AG10803 (cell line): Measurements from ENCODE around the gene SFMBT1.
"Not testable (repeated sequence)": the region's sequence is repeated elsewhere in the genome, so short reads cannot be mapped to it uniquely, and the experiment has no call there.

Experiments
- DNase-seq: peaks from one replicate; pipeline ENCODE4 v3.0.0; 2010; ENCODE audit warnings: low read depth
- H3K4me3 ChIP-seq: 2 replicates; pipeline ENCODE4 v1.5.1; 2011; ENCODE audit warnings: mild to moderate bottlenecking, low read length, control low read depth
- CTCF ChIP-seq: conservative IDR thresholded peaks from 2 replicates; pipeline ENCODE4 v1.5.1; 2011; ENCODE audit warnings: mild to moderate bottlenecking, low read length, control low read depth, inconsistent platforms

SFMBT1 gene

DNA sequence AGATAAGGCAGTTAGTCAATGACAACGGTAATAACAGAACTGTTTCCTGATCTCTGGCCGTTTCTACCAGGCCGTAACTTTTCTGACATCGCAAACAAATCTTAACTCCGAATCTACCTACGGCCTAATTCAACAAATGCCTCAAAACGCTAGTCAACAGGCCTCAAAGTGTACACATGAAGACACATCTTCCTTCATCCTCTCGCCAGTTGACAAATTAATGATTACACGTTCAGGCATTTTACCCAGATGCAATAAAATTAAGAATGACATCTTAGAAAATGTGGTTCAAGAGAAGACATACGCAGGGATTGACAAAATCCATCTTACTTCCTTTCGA lies 1.5 kb downstream of the SFMBT1 start:
- DNase-seq = no peak
- TF ChIP-seq CTCF = no peak
- peak overlapping the region; percentile 75 for H3K4me3 ChIP-seq

DNA sequence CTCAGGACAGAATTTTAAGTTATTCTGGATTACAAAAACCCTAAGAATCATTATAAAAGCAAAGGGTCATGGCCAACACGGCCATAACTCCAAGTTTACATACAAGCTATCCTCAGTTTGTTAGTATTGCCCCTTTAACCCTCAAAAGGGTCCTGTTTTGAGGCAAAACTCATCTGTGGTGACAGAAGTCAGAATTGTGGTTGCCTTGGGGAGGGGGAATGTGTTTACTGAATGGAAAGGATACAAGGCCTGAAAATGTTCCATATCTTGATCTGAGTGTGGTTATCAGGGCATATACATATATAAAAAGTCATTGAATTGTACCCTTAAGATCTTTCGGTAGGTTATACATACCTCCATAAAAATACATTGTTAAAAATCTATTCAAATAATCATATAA lies 2.1 kb downstream of the SFMBT1 start:
- no peak for DNase-seq
- no peak overlapping the region for H3K4me3 ChIP-seq
- no peak for TF ChIP-seq CTCF

DNA sequence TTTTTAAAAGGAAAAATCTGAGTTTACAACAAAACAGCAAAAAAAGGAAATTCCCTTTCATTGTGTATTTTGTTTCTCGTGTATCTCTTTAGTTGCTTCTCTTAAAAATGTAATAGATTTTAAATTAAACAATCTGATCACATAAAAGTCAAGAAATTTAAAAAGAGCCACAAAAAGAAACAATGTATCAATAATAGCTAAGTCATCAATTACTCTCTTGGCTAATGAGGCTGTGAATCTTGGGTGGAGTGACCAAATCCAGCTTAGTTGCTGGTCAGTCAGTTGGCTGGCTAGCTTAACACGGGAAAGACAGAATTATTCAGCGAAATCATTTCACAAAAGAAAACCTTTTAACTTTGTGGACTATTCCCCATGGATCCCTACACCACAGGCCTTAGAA lies 3.2 kb downstream of the SFMBT1 start:
- TF ChIP-seq CTCF = no peak

DNA sequence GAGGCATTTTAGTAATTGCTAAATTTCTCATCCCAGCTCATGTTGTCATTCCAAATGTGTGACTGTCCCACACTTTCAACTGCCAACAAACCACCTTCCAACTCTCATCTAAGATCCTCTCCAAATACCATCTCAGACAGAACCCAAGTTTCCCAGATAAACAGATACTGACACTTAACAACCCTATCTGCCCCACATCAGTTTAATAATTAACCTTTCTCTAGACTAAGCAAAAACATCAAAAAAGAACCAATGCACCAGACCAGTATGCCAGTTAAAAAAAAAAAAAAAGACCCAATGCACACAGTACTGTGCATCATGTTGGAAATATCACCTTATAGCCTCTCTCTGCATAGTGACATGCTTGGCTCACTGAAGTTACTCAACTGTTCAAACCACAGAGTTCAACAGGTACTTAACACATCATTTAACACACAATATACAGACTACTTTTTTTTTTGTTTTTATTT lies 5.5 kb downstream of the SFMBT1 start:
- DNase-seq = peak; percentile 67
- H3K4me3 ChIP-seq = no peak overlapping the region
- TF ChIP-seq CTCF = no peak

More for the DNA sequence above, 3.2 kb downstream of the SFMBT1 start:
- no peak overlapping the region for H3K4me3 ChIP-seq
- DNase-seq = no peak

GRCh38 chr3:53039376-53039752 lies 6.5 kb downstream of the SFMBT1 start:
- DNase-seq = no peak
- no peak for TF ChIP-seq CTCF
- H3K4me3 ChIP-seq = no peak overlapping the region

DNA sequence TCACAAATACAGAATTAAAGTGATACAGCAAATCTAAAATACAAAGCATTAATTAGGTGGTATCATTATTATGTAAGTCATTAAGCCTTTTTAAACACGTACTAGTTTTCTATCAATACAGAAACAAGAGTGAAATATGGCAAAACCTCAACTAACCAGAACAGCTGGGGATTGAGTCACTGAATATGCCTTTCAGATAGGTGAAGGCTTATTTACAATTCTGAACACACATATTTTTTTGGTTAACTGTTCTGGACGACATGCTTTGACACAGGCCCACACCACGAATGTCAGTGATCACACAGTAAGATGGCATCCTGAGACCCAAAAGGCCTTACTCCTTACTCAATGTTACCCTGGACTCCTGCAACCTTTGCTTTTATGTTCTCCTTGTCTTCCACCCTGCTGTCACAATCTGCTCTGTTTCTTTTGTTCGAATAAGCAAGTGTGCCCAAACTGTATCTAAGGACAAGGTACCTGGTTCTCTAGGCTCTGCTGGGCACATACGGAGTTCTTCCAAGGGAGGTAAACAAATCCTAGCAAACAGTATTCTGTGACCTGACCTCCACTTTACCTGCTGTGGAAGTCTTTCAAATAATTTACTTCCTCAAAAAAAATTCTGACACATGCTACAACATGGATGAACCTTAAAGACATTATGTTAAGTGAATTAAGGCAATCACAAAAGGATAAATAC lies 7.0 kb downstream of the SFMBT1 start:
- TF ChIP-seq CTCF = no peak
- DNase-seq = no peak
- no peak overlapping the region for H3K4me3 ChIP-seq

- H3K4me3 ChIP-seq = no peak overlapping the region
- TF ChIP-seq CTCF = no peak
- DNase-seq = no peak
These were observed 9.9 kb downstream of the SFMBT1 start for GRCh38 chr3:53035825-53036619.

GRCh38 chr3:53035018-53035417 lies 10.9 kb downstream of the SFMBT1 start:
- H3K4me3 ChIP-seq = not testable (repeated sequence)

GRCh38 chr3:53034411-53034810 lies 11.5 kb downstream of the SFMBT1 start:
- DNase-seq, H3K4me3 ChIP-seq: not testable (repeated sequence)

More at GRCh38 chr3:53035018-53035417, 10.9 kb downstream of the SFMBT1 start:
- not testable (repeated sequence) for DNase-seq
